GM12873 (cell line): ENCODE measurements around the gene RDH12.

Experiments
- CTCF ChIP-seq: IDR thresholded peaks from 2 replicates; pipeline ENCODE4 v1.5.1; 2012; ENCODE audit warnings: low read depth, mild to moderate bottlenecking, moderate library complexity, low read length, control low read depth; ENCODE audit not compliant: insufficient read depth; ENCODE audit errors: missing control alignments

RDH12 gene

GRCh38 chr14:67722293-67722692 is 20.6 kb downstream of the RDH12 start:
- no peak for TF ChIP-seq CTCF

GRCh38 chr14:67725171-67725570 is 23.5 kb downstream of the RDH12 start:
- TF ChIP-seq CTCF = no peak

- TF ChIP-seq CTCF = no peak
Observed at GRCh38 chr14:67727361-67727760, 25.7 kb downstream of the RDH12 start.

- no peak for TF ChIP-seq CTCF
Observed at GRCh38 chr14:67728258-67728657, 26.6 kb downstream of the RDH12 start.

GRCh38 chr14:67729072-67729885 is 27.6 kb downstream of the RDH12 start:
- TF ChIP-seq CTCF = no peak

GRCh38 chr14:67733616-67734015 is 31.9 kb downstream of the RDH12 start:
- TF ChIP-seq CTCF = no peak

- no peak for TF ChIP-seq CTCF
Observed at GRCh38 chr14:67734675-67735074, 33.0 kb downstream of the RDH12 start.
